Endothelial cell of hepatic sinusoid (primary cell): Measurements from ENCODE around the gene CDCA7L.
"Not testable (repeated sequence)": the region's sequence is repeated elsewhere in the genome, so short reads cannot be mapped to it uniquely, and the experiment has no call there.

Source experiments
- in situ Hi-C: cut with HindIII; loops from 2 replicates; pipeline ENCODE4 v1.10.0; 2017; ENCODE audit warnings: low sequenced_read_pairs

Gene CDCA7L

DNA sequence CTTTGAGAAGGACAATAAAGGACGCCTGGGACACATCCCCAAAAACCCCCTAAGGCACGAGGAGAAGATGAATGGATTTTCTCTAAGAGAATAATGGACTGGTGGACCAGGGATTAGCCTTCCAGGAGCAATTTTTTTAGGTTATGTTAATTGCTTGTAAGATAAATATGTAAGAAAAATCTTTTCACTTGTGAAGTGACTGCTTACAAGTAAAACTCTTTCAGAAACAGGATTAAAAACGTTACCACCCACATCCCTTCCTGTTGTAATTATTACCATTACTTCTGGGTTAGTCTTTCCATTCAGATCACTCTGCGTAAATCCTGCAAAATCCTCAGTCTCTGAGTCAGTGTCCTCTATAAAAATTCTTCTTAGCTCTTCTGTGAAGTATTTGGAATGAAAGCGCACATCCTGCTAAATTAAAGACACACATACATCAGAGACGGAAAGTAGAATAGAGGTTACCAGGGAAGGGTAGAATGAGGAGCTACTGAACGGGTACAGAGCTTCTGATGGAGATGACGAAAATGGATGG is 34.3 kb downstream of the CDCA7L start:
- in situ Hi-C loops: no loop called here

GRCh38 chr7:21910253-21910652 is 35.4 kb downstream of the CDCA7L start:
- in situ Hi-C loops: no loop called here

DNA sequence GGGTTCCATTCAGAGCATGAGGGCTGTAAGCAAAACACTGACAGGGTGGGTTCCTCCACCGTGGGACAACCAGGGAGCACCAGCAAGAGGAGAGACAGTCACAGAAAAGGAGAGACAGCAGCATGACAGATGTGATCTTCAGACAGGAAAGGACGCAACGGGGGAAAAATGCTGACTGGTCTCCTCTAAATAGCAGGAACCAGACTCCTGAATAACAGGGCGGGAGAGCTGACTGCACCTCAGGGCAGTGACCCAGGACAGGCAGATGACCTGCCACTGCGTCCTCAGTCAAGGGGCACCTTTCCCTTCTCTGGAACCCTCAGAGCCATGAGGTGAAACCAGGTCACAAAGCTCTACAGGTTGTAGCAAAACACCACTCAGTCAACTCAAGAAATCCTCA is 37.0 kb downstream of the CDCA7L start:
- in situ Hi-C loops: no loop called here

DNA sequence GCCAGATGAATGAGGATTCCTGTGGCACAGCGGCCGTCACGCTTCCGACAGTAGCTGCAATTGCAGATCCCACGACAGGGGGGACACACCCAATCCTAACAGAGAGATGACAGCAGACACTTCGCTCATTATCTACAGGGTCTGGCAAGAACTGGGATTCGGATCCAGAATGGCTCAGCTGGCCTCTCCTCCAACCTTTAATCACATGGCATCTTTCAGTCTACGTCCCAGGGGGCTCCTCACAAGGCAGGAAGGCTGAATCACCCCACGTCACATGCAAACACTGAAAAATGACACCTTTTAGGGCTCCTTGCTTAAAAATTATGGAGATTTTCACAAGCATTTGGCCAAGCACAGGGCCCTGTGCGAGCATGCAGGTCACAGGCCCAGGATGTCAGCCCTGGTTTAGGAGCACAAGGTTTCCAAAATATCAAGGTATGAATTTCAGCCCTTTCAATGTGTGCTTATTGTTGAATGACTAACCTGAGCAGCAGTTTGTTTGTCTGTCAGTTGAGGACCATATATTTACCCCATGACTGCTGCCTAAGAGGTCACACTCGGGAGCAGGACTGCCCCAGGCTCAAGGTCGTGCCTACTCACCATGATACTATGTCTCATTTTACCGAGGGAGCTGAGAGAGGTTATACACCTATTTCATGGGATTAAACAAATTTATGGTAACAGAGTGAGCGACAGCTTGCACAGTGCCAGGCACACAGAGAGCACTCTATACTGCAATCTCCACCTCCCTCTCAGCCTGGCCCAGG is 42.5 kb downstream of the CDCA7L start:
- in situ Hi-C loops: no loop called here

GRCh38 chr7:21902240-21902639 is 43.5 kb downstream of the CDCA7L start:
- in situ Hi-C loops: no loop called here

DNA sequence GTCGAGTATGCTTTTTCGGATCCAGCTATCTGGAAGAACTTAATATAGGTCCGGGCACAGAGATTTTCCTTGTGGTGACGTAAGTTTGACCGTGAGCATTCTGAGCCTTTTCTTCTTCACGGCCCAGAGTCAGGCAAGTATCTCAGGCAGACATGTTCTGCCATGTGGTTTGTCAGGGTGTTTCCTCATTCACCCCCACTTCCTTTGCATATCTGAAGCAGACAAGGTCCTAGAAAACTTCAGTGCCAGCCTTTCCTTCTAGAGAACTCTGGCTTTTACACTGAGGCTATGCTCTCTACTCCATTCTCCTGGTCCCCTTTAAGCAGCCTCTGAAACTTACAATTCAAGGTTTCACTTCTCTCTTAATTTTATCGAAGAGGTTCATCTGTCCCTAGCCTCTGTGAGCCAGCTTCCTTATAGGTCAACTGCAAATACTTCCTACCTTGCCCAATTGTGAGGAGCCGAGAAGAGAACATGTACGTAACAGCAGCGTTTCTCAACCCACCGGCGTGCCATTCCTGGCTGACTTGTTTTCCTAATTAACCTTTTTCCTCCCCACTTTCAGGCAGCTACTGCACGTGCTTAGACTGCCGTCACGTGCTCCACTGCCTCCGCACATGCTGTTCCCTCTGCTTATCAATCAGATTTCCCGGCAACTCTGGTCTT is 47.3 kb downstream of the CDCA7L start:
- in situ Hi-C loops: no loop called here

DNA sequence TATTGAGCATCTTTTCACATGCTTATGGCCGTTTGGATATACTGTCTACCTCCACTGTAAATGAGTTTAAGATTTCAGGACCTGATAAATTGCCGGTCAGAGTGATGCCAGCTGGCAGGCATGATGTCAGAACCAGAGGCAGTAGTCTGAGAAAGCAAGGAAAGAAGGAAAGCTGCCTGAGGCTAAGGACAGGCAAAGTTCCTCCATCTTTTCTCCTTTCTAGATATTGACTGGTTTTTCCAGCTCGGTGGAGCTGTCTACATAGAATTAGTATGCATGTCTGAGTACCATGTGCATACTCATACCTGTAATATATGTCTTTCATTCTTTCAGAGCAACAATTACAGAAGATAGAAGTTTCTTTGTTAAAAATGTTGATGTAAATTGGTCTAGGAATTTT is 52.3 kb downstream of the CDCA7L start:
- in situ Hi-C loops: no loop called here

GRCh38 chr7:21891291-21891690 is 54.4 kb downstream of the CDCA7L start:
- in situ Hi-C loops: no loop called here

GRCh38 chr7:21887779-21888178 is 57.9 kb downstream of the CDCA7L start:
- in situ Hi-C loops: no loop called here

DNA sequence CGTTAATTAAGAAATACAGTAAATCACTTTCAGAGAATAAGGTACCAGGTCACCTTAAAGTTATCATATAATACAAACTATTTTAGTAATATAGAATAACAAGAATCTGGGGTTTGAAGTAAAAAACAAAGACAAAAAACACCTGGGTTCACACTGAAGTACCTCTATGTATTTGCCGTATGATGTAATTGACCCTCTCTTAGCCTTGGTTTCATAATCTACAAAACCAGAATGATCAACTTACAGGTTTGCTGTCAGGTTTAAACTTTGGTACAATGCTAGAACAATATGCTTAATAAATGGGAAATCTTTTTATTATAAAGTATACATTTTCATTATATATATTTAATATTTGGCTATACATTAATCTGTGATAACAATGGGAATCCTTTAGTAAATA is 58.3 kb downstream of the CDCA7L start:
- in situ Hi-C loops: no loop called here

- in situ Hi-C loops: no loop called here
Measured at GRCh38 chr7:21886396-21886795, 59.3 kb downstream of the CDCA7L start.

- in situ Hi-C loops: no loop called here
Measured at GRCh38 chr7:21884496-21884895, 61.2 kb downstream of the CDCA7L start.

GRCh38 chr7:21883501-21883900 is 62.2 kb downstream of the CDCA7L start:
- in situ Hi-C loops: not testable (repeated sequence)

- in situ Hi-C loops: no loop called here
Measured at GRCh38 chr7:21883069-21883468, 62.6 kb downstream of the CDCA7L start.

- in situ Hi-C loops: no loop called here
Measured at GRCh38 chr7:21869785-21870402, 75.8 kb downstream of the CDCA7L start.

DNA sequence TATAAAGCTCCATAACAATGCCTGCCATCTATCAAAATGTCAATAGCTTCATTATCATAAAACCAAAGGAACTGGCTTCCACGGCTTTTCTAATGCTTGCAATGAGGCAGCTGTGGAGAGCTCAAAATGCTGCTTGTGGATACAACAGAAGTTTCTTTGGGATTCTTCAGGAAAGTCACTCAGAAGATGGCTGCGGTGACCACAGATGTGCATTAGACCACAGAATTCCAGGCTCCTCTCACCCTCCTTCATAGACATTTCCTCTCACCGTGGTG is 77.2 kb downstream of the CDCA7L start:
- in situ Hi-C loops: no loop called here

DNA sequence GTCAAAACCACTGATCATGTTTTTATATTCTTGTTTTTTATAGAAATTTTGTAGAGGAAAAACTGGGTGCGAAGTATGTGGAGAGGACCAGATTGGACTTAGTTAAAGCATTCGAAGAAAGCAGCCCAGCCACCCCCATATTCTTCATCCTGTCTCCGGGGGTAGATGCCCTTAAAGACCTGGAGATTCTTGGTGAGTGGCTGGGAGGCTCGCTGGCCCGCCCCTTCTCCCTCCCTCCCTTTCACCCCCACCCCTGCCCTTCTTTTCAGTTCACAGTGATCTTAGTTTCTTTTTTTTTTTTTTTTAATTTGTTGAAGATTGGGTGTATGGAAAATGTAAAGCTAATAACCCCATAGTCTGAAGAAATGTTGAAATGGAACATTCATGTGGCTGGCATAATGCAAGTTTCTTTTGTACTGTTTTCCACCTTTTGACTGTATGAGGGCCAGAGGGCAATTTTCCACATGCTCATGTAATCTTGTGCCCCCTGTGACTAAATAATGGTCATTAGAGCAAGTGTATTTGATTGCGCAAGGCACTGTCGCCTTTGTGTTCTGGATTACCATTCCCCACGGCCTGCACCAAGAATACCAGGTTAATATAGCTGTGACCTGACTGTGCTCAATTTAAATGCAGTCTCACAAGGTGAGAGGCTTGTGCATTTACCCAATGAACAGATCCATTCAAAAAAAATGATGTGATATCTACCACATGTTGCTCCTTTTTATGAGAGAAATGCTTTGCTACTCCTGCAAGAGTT is 77.7 kb downstream of the CDCA7L start:
- in situ Hi-C loops: no loop called here

DNA sequence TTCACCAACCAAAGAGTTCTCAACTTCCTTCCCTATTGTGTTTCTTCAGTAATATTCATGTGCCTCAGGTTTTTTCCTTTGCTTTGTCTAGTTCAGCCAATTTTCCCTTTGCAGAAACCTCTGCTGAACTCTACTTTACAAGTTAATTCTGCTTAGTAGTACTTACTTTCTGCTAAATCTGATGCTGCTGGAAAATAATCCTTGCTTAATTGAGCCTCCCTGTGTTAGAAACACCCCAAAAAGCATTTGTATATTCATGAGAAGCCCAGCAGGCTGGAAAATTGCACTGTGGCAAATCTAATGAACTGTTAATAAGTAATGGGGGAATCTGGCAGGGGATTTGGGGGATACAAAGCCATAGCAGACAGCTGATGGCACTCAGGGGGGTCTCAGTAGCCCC is 78.5 kb downstream of the CDCA7L start:
- in situ Hi-C loops: no loop called here

DNA sequence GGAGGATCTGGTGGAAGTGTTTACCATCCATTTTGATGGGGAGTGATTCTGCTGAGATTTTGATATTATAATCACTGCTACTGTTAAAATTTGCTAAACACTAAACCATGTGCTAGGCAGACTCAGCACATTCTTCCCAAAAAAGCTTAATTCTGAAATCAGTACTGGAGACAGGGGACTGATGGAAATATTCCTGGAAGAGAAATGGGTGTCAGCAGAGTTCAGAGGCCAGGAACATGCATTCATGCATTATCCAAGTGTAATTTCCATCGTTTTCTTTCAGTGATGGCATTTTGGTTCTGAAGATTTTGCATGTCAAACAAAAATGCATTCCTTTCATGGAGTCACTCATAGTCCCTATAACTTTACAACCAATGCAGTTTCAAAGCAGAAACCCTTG is 79.0 kb downstream of the CDCA7L start:
- in situ Hi-C loops: no loop called here

DNA sequence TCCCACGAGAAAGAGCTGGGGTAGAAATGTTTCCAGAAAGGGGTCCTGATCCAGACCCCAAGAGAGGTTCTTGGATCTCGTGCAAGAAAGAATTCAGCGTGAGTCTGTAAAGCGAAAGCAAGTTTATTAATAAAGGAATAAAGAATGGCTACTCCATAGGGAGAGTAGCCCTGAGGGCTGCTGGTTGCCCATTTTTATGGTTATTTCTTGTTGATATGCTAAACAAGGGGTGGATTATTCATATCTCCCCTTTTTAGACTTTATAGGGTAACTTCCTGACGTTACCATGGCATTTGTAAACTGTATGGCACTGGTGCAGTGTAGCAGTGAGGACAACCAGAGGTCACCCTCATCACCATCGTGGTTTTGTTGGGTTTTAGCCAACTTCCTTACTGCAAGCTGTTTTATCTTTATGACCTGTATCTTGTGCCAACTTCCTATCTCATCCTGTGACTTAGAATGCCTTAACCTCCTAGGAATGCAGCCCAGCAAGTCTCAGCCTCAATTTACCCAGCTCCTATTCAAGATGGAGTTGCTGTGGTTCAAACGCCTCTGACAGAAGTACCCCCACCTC is 80.0 kb downstream of the CDCA7L start:
- in situ Hi-C loops: not testable (repeated sequence)

GRCh38 chr7:21851559-21851967 is 94.1 kb downstream of the CDCA7L start:
- in situ Hi-C loops: no loop called here
